Measurements from ENCODE around the gene PABPC4L. TPM values are rescaled to one million over a fixed set of nuclear protein-coding genes. Genes with fewer than 3 reads are reported as not detected.
"Not testable (repeated sequence)": the region's sequence is repeated elsewhere in the genome, so short reads cannot be mapped to it uniquely, and the experiment has no call there.

PABPC4L gene
- total RNA-seq, 2 donors from 2014 or later = 0.26 to 0.33 TPM

DNA sequence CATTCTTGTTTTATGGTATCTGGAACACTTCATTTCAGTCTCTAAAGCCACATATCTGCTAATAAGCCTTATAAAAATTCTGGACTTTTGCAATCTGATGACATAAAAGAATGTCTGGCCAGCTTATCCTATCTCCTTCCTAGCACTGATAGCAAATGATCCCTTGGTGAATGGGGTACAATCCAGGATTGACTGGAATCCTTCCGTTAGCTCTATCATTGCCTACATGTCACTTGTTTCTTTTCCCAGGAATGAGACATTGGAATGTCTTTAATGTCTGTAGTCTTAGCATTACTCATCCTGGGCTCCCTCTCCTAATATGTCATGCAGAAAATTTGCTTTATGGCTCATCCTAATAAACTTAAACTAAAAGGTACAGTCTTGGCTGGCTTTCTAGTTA is 14.8 kb upstream of the PABPC4L start:
- Histone ChIP-seq H3K36me3 (replicated peaks in 1 of 2; ENCODE audit: insufficient read depth in 1 of 2, low read depth in 2 of 2) (no peaks in the 10 kb centered on the region), H3K4me3 (no peak overlapping the region), H3K4me1 (no peaks in the 10 kb centered on the region), H3K27ac (no peak overlapping the region), H3K27me3 (no peaks in the 10 kb centered on the region), H3K9me3 (no peaks in the 10 kb centered on the region)
- TF ChIP-seq, protein P1, sequence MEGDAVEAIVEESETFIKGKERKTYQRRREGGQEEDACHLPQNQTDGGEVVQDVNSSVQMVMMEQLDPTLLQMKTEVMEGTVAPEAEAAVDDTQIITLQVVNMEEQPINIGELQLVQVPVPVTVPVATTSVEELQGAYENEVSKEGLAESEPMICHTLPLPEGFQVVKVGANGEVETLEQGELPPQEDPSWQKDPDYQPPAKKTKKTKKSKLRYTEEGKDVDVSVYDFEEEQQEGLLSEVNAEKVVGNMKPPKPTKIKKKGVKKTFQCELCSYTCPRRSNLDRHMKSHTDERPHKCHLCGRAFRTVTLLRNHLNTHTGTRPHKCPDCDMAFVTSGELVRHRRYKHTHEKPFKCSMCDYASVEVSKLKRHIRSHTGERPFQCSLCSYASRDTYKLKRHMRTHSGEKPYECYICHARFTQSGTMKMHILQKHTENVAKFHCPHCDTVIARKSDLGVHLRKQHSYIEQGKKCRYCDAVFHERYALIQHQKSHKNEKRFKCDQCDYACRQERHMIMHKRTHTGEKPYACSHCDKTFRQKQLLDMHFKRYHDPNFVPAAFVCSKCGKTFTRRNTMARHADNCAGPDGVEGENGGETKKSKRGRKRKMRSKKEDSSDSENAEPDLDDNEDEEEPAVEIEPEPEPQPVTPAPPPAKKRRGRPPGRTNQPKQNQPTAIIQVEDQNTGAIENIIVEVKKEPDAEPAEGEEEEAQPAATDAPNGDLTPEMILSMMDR (IDR thresholded peaks at IDR 0.05) = no peak
- TF ChIP-seq POLR2A (IDR thresholded peaks at IDR 0.05) = no peak
- intact Hi-C loops (cut with DNase I) = no loop called here
- ATAC-seq (no peak), DNase-seq (no peak)
- 43 to 75% methylated on average over 1 of the region's 1 CpG for WGBS, 2 donors

DNA sequence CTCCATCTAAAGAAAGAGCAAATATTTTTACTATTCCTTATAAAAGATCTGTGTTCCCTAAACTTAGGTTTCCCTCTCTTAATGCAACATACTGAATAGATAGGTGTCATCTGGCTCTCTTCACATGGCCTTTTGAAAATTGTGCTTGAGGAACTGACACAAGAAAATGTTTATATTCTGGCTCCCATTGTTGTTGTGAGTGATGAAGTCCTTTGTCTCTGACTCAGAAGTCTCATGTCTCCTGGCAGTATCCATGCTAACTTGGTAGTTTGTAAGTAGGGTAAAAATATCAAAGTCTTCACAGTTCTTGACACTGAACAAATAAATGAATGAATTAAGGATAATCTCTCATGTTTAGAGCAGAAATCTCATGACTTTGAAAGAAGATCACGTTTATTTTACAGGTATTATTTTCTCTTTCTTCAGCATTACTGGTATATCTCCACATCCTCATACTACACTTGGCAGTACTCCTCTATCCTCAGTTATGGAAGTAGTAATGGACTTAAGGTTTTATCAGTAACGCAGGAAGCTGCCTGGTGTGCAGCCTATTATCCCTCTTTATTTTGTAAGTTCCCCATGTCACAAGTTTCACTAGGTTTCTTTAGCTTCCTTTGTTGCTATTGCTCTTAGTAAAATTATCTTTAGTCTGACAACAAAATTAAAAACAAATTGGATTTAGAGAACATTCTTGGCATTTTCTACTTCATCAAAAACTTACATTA is 14.2 kb upstream of the PABPC4L start:
- no peak for TF ChIP-seq POLR2A (IDR thresholded peaks at IDR 0.05)
- TF ChIP-seq, protein P1 (IDR thresholded peaks at IDR 0.05) = no peak
- no peaks in the 10 kb centered on the region for H3K9me3 ChIP-seq
- no peak overlapping the region for H3K4me3 ChIP-seq
- no peak for ATAC-seq
- WGBS, 2 donors = 28 to 40% methylated on average over 2 of the region's 2 CpGs
- no peaks in the 10 kb centered on the region for H3K36me3 ChIP-seq (replicated peaks in 1 of 2; ENCODE audit: insufficient read depth in 1 of 2, low read depth in 2 of 2)
- no peak for DNase-seq
- intact Hi-C loops (cut with DNase I) = no loop called here
- no peak overlapping the region for H3K27ac ChIP-seq
- H3K4me1 ChIP-seq = no peaks in the 10 kb centered on the region
- H3K27me3 ChIP-seq = no peaks in the 10 kb centered on the region

DNA sequence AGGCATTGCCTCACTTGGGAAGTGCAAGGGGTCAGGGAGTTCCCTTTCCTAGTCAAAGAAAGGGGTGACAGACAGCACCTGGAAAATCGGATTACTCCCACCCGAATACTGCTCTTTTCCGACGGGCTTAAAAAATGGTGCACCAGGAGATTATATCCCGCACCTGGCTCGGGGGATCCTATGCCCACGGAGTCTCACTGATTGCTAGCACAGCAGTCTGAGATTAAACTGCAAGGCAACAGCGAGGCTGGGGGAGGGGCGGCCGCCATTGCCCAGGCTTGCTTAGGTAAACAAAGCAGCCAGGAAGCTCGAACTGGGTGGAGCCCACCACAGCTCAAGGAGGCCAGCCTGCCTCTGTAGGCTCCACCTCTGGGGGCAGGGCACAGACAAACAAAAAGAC is 6.4 kb upstream of the PABPC4L start:
- H3K4me1 ChIP-seq; H3K27me3 ChIP-seq; H3K9me3 ChIP-seq; ATAC-seq; DNase-seq; intact Hi-C loops (cut with DNase I); H3K36me3 ChIP-seq (replicated peaks in 1 of 2; ENCODE audit: insufficient read depth in 1 of 2, low read depth in 2 of 2); H3K27ac ChIP-seq; H3K4me3 ChIP-seq: not testable (repeated sequence)
- 72 to 93% methylated on average over 9 to 11 of the region's 11 CpGs for WGBS, 2 donors

DNA sequence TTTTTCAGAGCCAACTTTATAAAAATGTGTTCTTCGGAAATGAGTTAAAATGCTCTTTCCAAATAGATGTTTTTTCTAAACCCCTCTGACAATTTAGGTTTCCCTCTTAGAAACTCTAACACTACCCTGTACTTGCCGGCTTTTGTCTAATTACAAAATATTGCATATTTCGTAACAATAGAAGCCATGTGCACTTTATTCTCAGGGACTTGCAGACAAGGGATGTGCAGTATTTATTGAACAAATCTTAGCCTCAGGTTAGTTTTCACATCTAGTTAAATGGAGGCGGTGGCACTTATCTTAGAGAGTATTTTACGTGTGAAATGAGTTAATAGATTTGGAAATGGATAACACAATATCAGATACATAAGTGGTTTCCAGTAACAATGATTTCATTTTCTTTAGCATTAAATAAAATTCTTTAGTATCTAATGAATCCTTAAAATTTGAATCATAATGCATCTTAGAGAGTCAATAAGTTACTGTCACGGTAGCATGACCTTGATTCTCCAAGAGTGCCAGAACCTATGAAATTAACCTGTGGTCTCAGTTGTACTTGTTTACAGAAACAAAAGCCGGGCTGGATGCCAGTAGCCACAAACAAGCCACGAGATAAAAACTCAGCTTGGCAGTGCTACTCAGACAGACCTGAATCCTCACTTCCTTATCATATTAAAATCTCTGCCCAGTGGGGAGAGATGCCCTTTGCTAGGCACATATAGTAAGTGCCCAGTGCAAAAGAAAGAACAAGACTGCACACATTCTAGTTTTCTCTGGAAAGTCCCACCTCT is 772 bp upstream of the PABPC4L start:
- intact Hi-C loops (cut with DNase I) = no loop called here
- peak in 1 of 4 donors; percentile 9 for DNase-seq
- Histone ChIP-seq H3K36me3 (replicated peaks in 1 of 2; ENCODE audit: insufficient read depth in 1 of 2, low read depth in 2 of 2) (no peaks in the 10 kb centered on the region), H3K4me1 (peaks cover 17% of the 10 kb centered on the region), H3K27ac (no peak overlapping the region), H3K4me3 (no peak overlapping the region), H3K27me3 (peaks cover 0 to 6% of the 10 kb centered on the region in 2 donors), H3K9me3 (peaks cover 0 to 2% (median 0%) of the 10 kb centered on the region in 3 donors)
- no peak for TF ChIP-seq POLR2A (IDR thresholded peaks at IDR 0.05)
- TF ChIP-seq, protein P1 (IDR thresholded peaks at IDR 0.05) = no peak
- no peak for ATAC-seq
- 32 to 37% methylated on average over 8 of the region's 8 CpGs for WGBS, 2 donors

DNA sequence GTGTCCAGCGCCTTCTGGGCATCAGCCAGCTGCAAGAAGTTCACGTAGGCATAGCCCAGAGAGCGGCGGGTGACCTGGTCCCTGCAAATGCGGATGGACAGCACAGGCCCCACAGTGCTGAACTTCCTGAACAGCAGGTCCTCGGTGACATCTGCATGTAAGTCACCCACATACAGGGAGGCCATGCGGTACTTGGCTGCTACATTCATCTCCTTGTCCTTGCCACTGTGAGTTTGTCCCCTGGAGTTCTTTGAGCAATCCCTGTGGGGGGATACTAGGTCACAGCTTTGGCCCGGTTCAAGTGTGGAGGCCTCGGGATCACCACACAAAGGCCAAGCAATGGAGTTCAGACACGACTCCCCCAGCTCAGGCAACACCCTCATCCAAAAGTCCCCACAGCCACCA is 776 bp downstream of the PABPC4L start:
- intact Hi-C loops (cut with DNase I) = no loop called here
- no peak for TF ChIP-seq POLR2A (IDR thresholded peaks at IDR 0.05)
- TF ChIP-seq, protein P1 (IDR thresholded peaks at IDR 0.05) = no peak
- H3K27me3 ChIP-seq = peaks cover 0 to 6% of the 10 kb centered on the region in 2 donors
- H3K4me1 ChIP-seq = peaks cover 17% of the 10 kb centered on the region
- peak overlapping the region in 1 of 2 donors; percentile 45 for H3K4me3 ChIP-seq
- H3K36me3 ChIP-seq (replicated peaks in 1 of 2; ENCODE audit: insufficient read depth in 1 of 2, low read depth in 2 of 2) = no peaks in the 10 kb centered on the region
- 82 to 90% methylated on average over 9 to 10 of the region's 10 CpGs for WGBS, 2 donors
- no peaks in the 10 kb centered on the region for H3K9me3 ChIP-seq
- ATAC-seq (peak; percentile 30), DNase-seq (peak in 1 of 4 donors; percentile 9)
- H3K27ac ChIP-seq = peak overlapping the region in 1 of 4 donors; percentile 40
